ENCODE results near the gene NUP62. TPM values are rescaled to one million over a fixed set of nuclear protein-coding genes. Genes with fewer than 3 reads are reported as not detected.

NUP62 gene
- total and polyA plus RNA-seq, 2 of the 8 experiments (the other 6 are each of a cell fraction or from before 2014, with no cell fraction given): 50.0 to 107 TPM

- H3K18ac ChIP-seq (ENCODE audit: extremely low read depth, low read length): no peak overlapping the region
- H4K20me1 ChIP-seq (replicated peaks in 1 of 2; ENCODE audit: control insufficient read depth in 1 of 2, insufficient read depth in 2 of 2, low read length in 2 of 2): peaks cover 3 to 9% of the 10 kb centered on the region in 2 experiments
- H3K4me2 ChIP-seq (ENCODE audit: insufficient read depth in 1 of 2, low read depth in 2 of 2, low read length in 2 of 2): peak overlapping the region; percentile 69 to 83
- H3K4me3 ChIP-seq (ENCODE audit: extremely low read depth in 1 of 4, insufficient read depth in 2 of 4, low read depth in 3 of 4, low read length in 4 of 4): peak overlapping the region; percentile 26 to 61 (median 45); a peak in 7 of 8 replicates
- H2BK5ac ChIP-seq (ENCODE audit: low read depth, low read length): peak overlapping the region; percentile 60; the same call in 1 of the 2 replicates
- H2BK15ac ChIP-seq (ENCODE audit: low read length): no peak overlapping the region
- peaks cover 0 to 12% (median 5%) of the 10 kb centered on the region in 4 experiments; a peak in 5 of 7 replicates for H3K4me1 ChIP-seq (replicated peaks in 1 of 4; ENCODE audit: control insufficient read depth in 3 of 4, insufficient read depth in 4 of 4, low read length in 3 of 4)
- TF ChIP-seq MAX (IDR thresholded peaks at IDR 0.05): peak; percentile 23; the same call in 1 of the 2 replicates
- TF ChIP-seq TCF12 (IDR thresholded peaks at IDR 0.05; ENCODE audit: low read depth, low read length): no peak
- TF ChIP-seq KDM1A (IDR thresholded peaks at IDR 0.05; ENCODE audit: borderline replicate concordance, low read length): peak; percentile 31; the same call in 1 of the 2 replicates
- no peak overlapping the region for H2BK12ac ChIP-seq (ENCODE audit: low read depth, low read length)
- H2BK20ac ChIP-seq (ENCODE audit: low read length): no peak overlapping the region
- H3K9ac ChIP-seq (replicated peaks in 1 of 4; ENCODE audit: extremely low read depth in 1 of 4, low read depth in 3 of 4, low read length in 3 of 4): peak overlapping the region in 1 of 4 experiments; percentile 58; a peak in 1 of 7 replicates
- ChIA-PET CTCF (ENCODE audit: partially characterized antibody) (interaction anchor here (0.6 to 1.2 kb wide), 5 partner anchors 21 to 201 kb away, joined by 3 to 4 read pairs (median 3); no protein-coding TSS in a partner anchor), POLR2A (ENCODE audit: partially characterized antibody) (interaction anchor here (0.8 to 12.4 kb wide), 13 partner anchors 8 to 64 kb away, joined by 3 to 247 read pairs (median 4); partner anchors contain the start of genes AKT1S1, ATF5, FUZ and MED25)
- peak overlapping the region; percentile 15 for H4K91ac ChIP-seq (replicated peaks; ENCODE audit: insufficient read length, low read length)
- H3K4ac ChIP-seq (replicated peaks; ENCODE audit: insufficient read length, low read depth, low read length): peak overlapping the region; percentile 33
- H3K9me3 ChIP-seq (ENCODE audit: insufficient read depth in 2 of 2, low read depth in 1 of 2, low read length in 1 of 2): no peaks in the 10 kb centered on the region
- FAIRE-seq: no peak
- peaks cover 15% of the 10 kb centered on the region for H3K23me2 ChIP-seq (ENCODE audit: low read depth, low read length)
- H4K8ac ChIP-seq (ENCODE audit: extremely low read depth, insufficient read depth, low read length): no peak overlapping the region
- H4K5ac ChIP-seq (ENCODE audit: insufficient read length, low read depth, low read length): peak overlapping the region; percentile 10
- DNase-seq (ENCODE audit: low read depth in 1 of 2, low spot score in 2 of 2): peak in 1 of 2 experiments; percentile 91
- peaks cover 12% of the 10 kb centered on the region for H3K79me1 ChIP-seq (ENCODE audit: low read depth, low read length)
- H3K27me3 ChIP-seq (replicated peaks in 1 of 4; ENCODE audit: control insufficient read depth in 3 of 4, extremely low read depth in 1 of 4, insufficient read depth in 3 of 4, low read length in 3 of 4): no peaks in the 10 kb centered on the region
- no peak overlapping the region for H2AFZ ChIP-seq (ENCODE audit: low read length)
- H3K23ac ChIP-seq (ENCODE audit: insufficient read length): no peak overlapping the region
- H2BK120ac ChIP-seq (replicated peaks; ENCODE audit: low read depth, low read length): no peak overlapping the region
- no peak overlapping the region for H2AK5ac ChIP-seq (ENCODE audit: low read depth, low read length)
- peaks cover 8 to 11% (median 10%) of the 10 kb centered on the region in 4 experiments; a peak in 7 of 8 replicates for H3K36me3 ChIP-seq (ENCODE audit: control insufficient read depth in 2 of 4, insufficient read depth in 4 of 4, low read length in 3 of 4)
- H3K56ac ChIP-seq (replicated peaks; ENCODE audit: insufficient read length, low read depth, low read length): no peak overlapping the region
- WGBS, 2 experiments (ENCODE audit: extremely low coverage in 1 of 2, insufficient coverage in 1 of 2, insufficient read length in 1 of 2, insufficient replicate concordance in 2 of 2, low coverage in 1 of 2, low lambda C conversion rate in 2 of 2, missing lambda C conversion rate in 1 of 2): 11% methylated on average over 12 of the region's 15 CpGs; no CpG with 5 or more reads in 1 of the 2 experiments
- H3K14ac ChIP-seq (ENCODE audit: insufficient read length): no peak overlapping the region
- no peak overlapping the region for H3K27ac ChIP-seq (ENCODE audit: low read depth, low read length)
- H3K79me2 ChIP-seq (ENCODE audit: control insufficient read depth in 1 of 2, insufficient read depth in 2 of 2, low read length in 2 of 2): peaks cover 0 to 23% of the 10 kb centered on the region in 2 experiments; a peak in 2 of 4 replicates
Observed at GRCh38 chr19:49869009-49869483, 60.3 kb downstream of the NUP62 start.

Data from H1 (cell line).